Erythroblast (primary cell): ENCODE measurements around the gene FAM20B.
A peak's percentile ranks its signal among the peaks of the same experiment; 100 is the strongest.
"Not testable (repeated sequence)": the region's sequence is repeated elsewhere in the genome, so short reads cannot be mapped to it uniquely, and the experiment has no call there.

Experiments used
- DNase-seq, 2 experiments: peaks; one replicate each; lab custom pipeline; 2025; lab: John Stamatoyannopoulos, UW
- GATA1 ChIP-seq: IDR thresholded peaks from 2 replicates; pipeline ENCODE4 v1.6.1; 2011; ENCODE audit warnings: low read depth, mild to moderate bottlenecking, control low read depth, low read length, moderate library complexity
- POLR2A ChIP-seq: IDR thresholded peaks from 2 replicates; pipeline ENCODE4 v1.6.1; 2011; ENCODE audit warnings: mild to moderate bottlenecking, low read length

The FAM20B gene

GRCh38 chr1:179031284-179031683 is 5.6 kb downstream of the FAM20B start:
- no peak for TF ChIP-seq POLR2A
- no peak for TF ChIP-seq GATA1
- DNase-seq: no peak

GRCh38 chr1:179031855-179032513 is 6.3 kb downstream of the FAM20B start:
- peak; percentile 31 for TF ChIP-seq GATA1
- no peak for TF ChIP-seq POLR2A
- peak; percentile 84 to 91 for DNase-seq

- TF ChIP-seq POLR2A: no peak
- no peak for TF ChIP-seq GATA1
- peak in 1 of 2 experiments; percentile 45 for DNase-seq
These were observed 9.0 kb downstream of the FAM20B start for GRCh38 chr1:179034720-179035119.

- no peak for DNase-seq
- TF ChIP-seq POLR2A (no peak), GATA1 (no peak)
These were observed 11.3 kb downstream of the FAM20B start for GRCh38 chr1:179036844-179037465.

- no peak for TF ChIP-seq POLR2A
- TF ChIP-seq GATA1: no peak
- peak; percentile 39 to 40 for DNase-seq
These were observed 13.0 kb downstream of the FAM20B start for GRCh38 chr1:179038528-179039281.

- not testable (repeated sequence) for DNase-seq
These were observed 13.9 kb downstream of the FAM20B start for GRCh38 chr1:179039502-179040174.

- DNase-seq: not testable (repeated sequence)
These were observed 14.5 kb downstream of the FAM20B start for GRCh38 chr1:179040175-179040551.

GRCh38 chr1:179042087-179042486 is 16.4 kb downstream of the FAM20B start:
- DNase-seq: no peak
- TF ChIP-seq GATA1 (no peak), POLR2A (no peak)

- no peak for DNase-seq
- TF ChIP-seq GATA1 (no peak), POLR2A (no peak)
These were observed 17.0 kb downstream of the FAM20B start for GRCh38 chr1:179042700-179043099.

- TF ChIP-seq GATA1: no peak
- TF ChIP-seq POLR2A: no peak
- no peak for DNase-seq
These were observed 17.6 kb downstream of the FAM20B start for GRCh38 chr1:179043266-179043665.

- no peak for TF ChIP-seq POLR2A
- no peak for TF ChIP-seq GATA1
- no peak for DNase-seq
These were observed 18.2 kb downstream of the FAM20B start for GRCh38 chr1:179043907-179044306.

- TF ChIP-seq GATA1: peak; percentile 40
- TF ChIP-seq POLR2A: peak; percentile 66
- peak; percentile 93 to 97 for DNase-seq
These were observed 21.3 kb downstream of the FAM20B start for GRCh38 chr1:179046808-179047635.

GRCh38 chr1:179047636-179047997 is 21.9 kb downstream of the FAM20B start:
- TF ChIP-seq POLR2A: no peak
- TF ChIP-seq GATA1: no peak
- DNase-seq: no peak
